ENCODE results near the gene TECTB.
A peak's percentile ranks its signal among the peaks of the same experiment; 100 is the strongest.
"Not testable (repeated sequence)": the region's sequence is repeated elsewhere in the genome, so short reads cannot be mapped to it uniquely, and the experiment has no call there.

TECTB gene

GRCh38 chr10:112249722-112250121, 33.5 kb upstream of the TECTB start:
- no peak overlapping the region for H3K9ac ChIP-seq (ENCODE audit: low read length)
- no peak overlapping the region for H3K23ac ChIP-seq (ENCODE audit: low read length in 2 of 2)
- 100% methylated on average over 1 of the region's 2 CpGs for WGBS

DNA sequence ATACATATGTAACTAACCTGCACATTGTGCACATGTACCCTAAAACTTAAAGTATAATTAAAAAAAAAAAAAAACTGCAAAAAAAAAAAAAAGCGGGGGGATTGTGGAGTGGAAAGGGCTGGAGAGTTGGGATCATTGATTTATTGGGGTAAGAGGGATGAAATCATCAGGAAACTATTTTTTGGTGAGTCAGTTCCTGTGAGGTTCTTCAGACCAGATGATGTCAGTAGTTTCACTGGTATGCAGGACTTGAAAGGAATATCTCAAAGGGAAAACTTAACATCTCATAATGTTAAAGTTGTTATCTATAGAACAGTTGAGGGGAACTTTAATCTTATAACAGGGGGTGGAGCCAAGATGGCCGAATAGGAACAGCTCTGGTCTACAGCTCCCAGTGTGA, 32.6 kb upstream of the TECTB start:
- Histone ChIP-seq H3K14ac (ENCODE audit: low read length in 2 of 2) (no peak overlapping the region), H3K4me1 (ENCODE audit: control insufficient read depth, insufficient read depth, low read depth, low read length) (no peaks in the 10 kb centered on the region), H2BK120ac (ENCODE audit: low read depth, low read length) (no peak overlapping the region), H3K36me3 (ENCODE audit: control insufficient read depth in 1 of 2, insufficient read depth in 2 of 2, low read depth in 1 of 2, low read length in 2 of 2) (no peaks in the 10 kb centered on the region), H4K8ac (ENCODE audit: low read length) (no peak overlapping the region), H3K27me3 (ENCODE audit: control insufficient read depth in 1 of 2, insufficient read depth in 1 of 2, low read length in 2 of 2) (no peaks in the 10 kb centered on the region), H2AFZ (ENCODE audit: low read depth, low read length) (no peak overlapping the region), H3K79me1 (replicated peaks; ENCODE audit: low read length, poor library complexity, severe bottlenecking) (no peaks in the 10 kb centered on the region), H3K9me3 (ENCODE audit: control insufficient read depth, low read length) (peaks cover 12% of the 10 kb centered on the region), H2BK15ac (ENCODE audit: low read depth, poor library complexity, severe bottlenecking) (no peak overlapping the region), H3K4ac (ENCODE audit: low read depth in 1 of 2, low read length in 2 of 2) (no peak overlapping the region), H3K23ac (ENCODE audit: low read length in 2 of 2) (no peak overlapping the region), H3K27ac (ENCODE audit: low read length, poor library complexity, severe bottlenecking) (no peak overlapping the region), H3K4me3 (ENCODE audit: insufficient read depth in 1 of 2, low read depth in 1 of 2, low read length in 2 of 2) (no peak overlapping the region), H3K4me2 (ENCODE audit: low read length, poor library complexity, severe bottlenecking) (no peak overlapping the region), H2BK12ac (ENCODE audit: low read length in 2 of 2) (no peak overlapping the region), H4K91ac (ENCODE audit: low read length) (no peak overlapping the region), H3K18ac (ENCODE audit: low read depth in 1 of 2, low read length in 2 of 2) (no peak overlapping the region), H2AK5ac (ENCODE audit: low read length, severe bottlenecking) (no peak overlapping the region), H2BK5ac (ENCODE audit: low read depth, low read length, poor library complexity, severe bottlenecking) (no peak overlapping the region), H3K9ac (ENCODE audit: low read length) (no peak overlapping the region)
- DNase-seq = peak; percentile 17
- 83% methylated on average over 2 of the region's 2 CpGs for WGBS

More at GRCh38 chr10:112249722-112250121, 33.5 kb upstream of the TECTB start:
- no peak overlapping the region for H3K18ac ChIP-seq (ENCODE audit: low read depth in 1 of 2, low read length in 2 of 2)
- H2AFZ ChIP-seq (ENCODE audit: low read depth, low read length) = no peak overlapping the region
- H3K36me3 ChIP-seq (ENCODE audit: control insufficient read depth in 1 of 2, insufficient read depth in 2 of 2, low read depth in 1 of 2, low read length in 2 of 2) = no peaks in the 10 kb centered on the region
- no peak overlapping the region for H2BK5ac ChIP-seq (ENCODE audit: low read depth, low read length, poor library complexity, severe bottlenecking)
- H2BK15ac ChIP-seq (ENCODE audit: low read depth, poor library complexity, severe bottlenecking) = no peak overlapping the region
- no peak overlapping the region for H4K91ac ChIP-seq (ENCODE audit: low read length)
- no peak overlapping the region for H3K27ac ChIP-seq (ENCODE audit: low read length, poor library complexity, severe bottlenecking)
- no peaks in the 10 kb centered on the region for H3K27me3 ChIP-seq (ENCODE audit: control insufficient read depth in 1 of 2, insufficient read depth in 1 of 2, low read length in 2 of 2)
- no peak overlapping the region for H2BK120ac ChIP-seq (ENCODE audit: low read depth, low read length)
- no peak overlapping the region for H2AK5ac ChIP-seq (ENCODE audit: low read length, severe bottlenecking)
- H4K8ac ChIP-seq (ENCODE audit: low read length) = no peak overlapping the region
- no peak overlapping the region for H2BK12ac ChIP-seq (ENCODE audit: low read length in 2 of 2)
- H3K4me3 ChIP-seq (ENCODE audit: insufficient read depth in 1 of 2, low read depth in 1 of 2, low read length in 2 of 2) = no peak overlapping the region
- no peak overlapping the region for H3K4ac ChIP-seq (ENCODE audit: low read depth in 1 of 2, low read length in 2 of 2)
- DNase-seq = no peak
- H3K4me2 ChIP-seq (ENCODE audit: low read length, poor library complexity, severe bottlenecking) = no peak overlapping the region
- peaks cover 12% of the 10 kb centered on the region for H3K9me3 ChIP-seq (ENCODE audit: control insufficient read depth, low read length)
- H3K14ac ChIP-seq (ENCODE audit: low read length in 2 of 2) = no peak overlapping the region
- no peaks in the 10 kb centered on the region for H3K79me1 ChIP-seq (replicated peaks; ENCODE audit: low read length, poor library complexity, severe bottlenecking)
- H3K4me1 ChIP-seq (ENCODE audit: control insufficient read depth, insufficient read depth, low read depth, low read length) = no peaks in the 10 kb centered on the region

- not testable (repeated sequence) for H2BK12ac ChIP-seq (ENCODE audit: low read length in 2 of 2); H2BK5ac ChIP-seq (ENCODE audit: low read depth, low read length, poor library complexity, severe bottlenecking); H3K23ac ChIP-seq (ENCODE audit: low read length in 2 of 2); H4K91ac ChIP-seq (ENCODE audit: low read length); H3K18ac ChIP-seq (ENCODE audit: low read depth in 1 of 2, low read length in 2 of 2); H3K4me3 ChIP-seq (ENCODE audit: insufficient read depth in 1 of 2, low read depth in 1 of 2, low read length in 2 of 2); H3K14ac ChIP-seq (ENCODE audit: low read length in 2 of 2); H2BK120ac ChIP-seq (ENCODE audit: low read depth, low read length); H2BK15ac ChIP-seq (ENCODE audit: low read depth, poor library complexity, severe bottlenecking); H3K9ac ChIP-seq (ENCODE audit: low read length); H2AK5ac ChIP-seq (ENCODE audit: low read length, severe bottlenecking); H3K27ac ChIP-seq (ENCODE audit: low read length, poor library complexity, severe bottlenecking); H3K4me1 ChIP-seq (ENCODE audit: control insufficient read depth, insufficient read depth, low read depth, low read length); H3K27me3 ChIP-seq (ENCODE audit: control insufficient read depth in 1 of 2, insufficient read depth in 1 of 2, low read length in 2 of 2); H3K79me1 ChIP-seq (replicated peaks; ENCODE audit: low read length, poor library complexity, severe bottlenecking); H2AFZ ChIP-seq (ENCODE audit: low read depth, low read length); H4K8ac ChIP-seq (ENCODE audit: low read length); H3K36me3 ChIP-seq (ENCODE audit: control insufficient read depth in 1 of 2, insufficient read depth in 2 of 2, low read depth in 1 of 2, low read length in 2 of 2); H3K4me2 ChIP-seq (ENCODE audit: low read length, poor library complexity, severe bottlenecking); H3K4ac ChIP-seq (ENCODE audit: low read depth in 1 of 2, low read length in 2 of 2); DNase-seq
- H3K9me3 ChIP-seq (ENCODE audit: control insufficient read depth, low read length) = peaks cover 12% of the 10 kb centered on the region
- 80% methylated on average over 9 of the region's 9 CpGs for WGBS
Observed at GRCh38 chr10:112251238-112251637, 32.0 kb upstream of the TECTB start.

DNA sequence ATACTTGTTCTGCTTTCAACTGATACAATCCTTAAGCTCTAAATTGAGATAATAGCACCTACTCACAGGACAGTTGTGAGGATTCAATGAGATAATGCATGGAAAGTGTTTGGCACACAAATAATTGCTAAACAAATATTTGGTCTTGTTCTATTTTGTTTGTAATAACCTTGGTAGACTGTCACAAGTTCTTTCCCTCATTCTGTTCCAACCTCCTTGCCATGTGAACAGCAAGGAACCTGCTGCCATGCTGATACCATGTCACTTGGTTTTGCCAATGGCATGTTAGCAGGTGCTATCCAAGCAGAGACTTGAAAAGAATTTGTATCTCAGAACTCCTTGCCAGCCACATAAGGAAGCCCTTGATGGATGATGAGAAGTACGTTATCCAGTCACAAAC, 24.8 kb upstream of the TECTB start:
- no peak overlapping the region for H2AK5ac ChIP-seq (ENCODE audit: low read length, severe bottlenecking)

More for the DNA sequence above, 24.8 kb upstream of the TECTB start:
- H4K91ac ChIP-seq (ENCODE audit: low read length) = no peak overlapping the region
- H3K9me3 ChIP-seq (ENCODE audit: control insufficient read depth, low read length) = no peaks in the 10 kb centered on the region
- H2BK15ac ChIP-seq (ENCODE audit: low read depth, poor library complexity, severe bottlenecking) = no peak overlapping the region
- no peak overlapping the region for H3K4me2 ChIP-seq (ENCODE audit: low read length, poor library complexity, severe bottlenecking)
- H3K4ac ChIP-seq (ENCODE audit: low read depth in 1 of 2, low read length in 2 of 2) = no peak overlapping the region
- no peak overlapping the region for H2AFZ ChIP-seq (ENCODE audit: low read depth, low read length)
- no peak overlapping the region for H3K4me3 ChIP-seq (ENCODE audit: insufficient read depth in 1 of 2, low read depth in 1 of 2, low read length in 2 of 2)
- H3K36me3 ChIP-seq (ENCODE audit: control insufficient read depth in 1 of 2, insufficient read depth in 2 of 2, low read depth in 1 of 2, low read length in 2 of 2) = no peaks in the 10 kb centered on the region
- no peak overlapping the region for H3K9ac ChIP-seq (ENCODE audit: low read length)
- no peak overlapping the region for H2BK5ac ChIP-seq (ENCODE audit: low read depth, low read length, poor library complexity, severe bottlenecking)
- DNase-seq = no peak
- H2BK120ac ChIP-seq (ENCODE audit: low read depth, low read length) = no peak overlapping the region
- H3K23ac ChIP-seq (ENCODE audit: low read length in 2 of 2) = no peak overlapping the region
- 44% methylated on average over 1 of the region's 1 CpG for WGBS
- H4K8ac ChIP-seq (ENCODE audit: low read length) = no peak overlapping the region
- no peak overlapping the region for H3K27ac ChIP-seq (ENCODE audit: low read length, poor library complexity, severe bottlenecking)
- no peak overlapping the region for H2BK12ac ChIP-seq (ENCODE audit: low read length in 2 of 2)
- no peaks in the 10 kb centered on the region for H3K4me1 ChIP-seq (ENCODE audit: control insufficient read depth, insufficient read depth, low read depth, low read length)
- H3K27me3 ChIP-seq (ENCODE audit: control insufficient read depth in 1 of 2, insufficient read depth in 1 of 2, low read length in 2 of 2) = no peaks in the 10 kb centered on the region
- no peak overlapping the region for H3K14ac ChIP-seq (ENCODE audit: low read length in 2 of 2)
- H3K79me1 ChIP-seq (replicated peaks; ENCODE audit: low read length, poor library complexity, severe bottlenecking) = no peaks in the 10 kb centered on the region
- H3K18ac ChIP-seq (ENCODE audit: low read depth in 1 of 2, low read length in 2 of 2) = no peak overlapping the region
